ENCODE results near the gene FARP1.

The FARP1 gene

DNA sequence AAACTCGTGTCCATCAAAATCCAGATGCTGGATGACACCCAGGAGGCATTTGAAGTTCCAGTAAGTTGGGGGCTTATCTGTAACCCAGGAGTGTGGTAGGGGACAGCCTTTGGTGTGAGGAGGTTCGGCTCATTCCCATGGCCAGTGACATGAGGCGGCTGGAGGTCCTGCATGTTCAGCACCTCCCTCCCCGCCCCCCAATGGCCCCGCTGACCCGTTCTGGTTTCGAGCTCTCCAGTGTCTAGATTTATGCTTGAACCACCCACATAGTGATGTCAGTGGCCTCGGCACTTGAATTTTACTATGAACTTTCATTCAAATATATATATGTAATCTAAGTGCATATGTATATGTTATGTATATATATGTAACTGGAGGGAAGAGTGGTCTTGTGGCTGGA, 70.5 kb downstream of the FARP1 start:
- TF ChIP-seq GATA2 (IDR thresholded peaks at IDR 0.05; ENCODE audit: low read depth, low read length) = no peak

DNA sequence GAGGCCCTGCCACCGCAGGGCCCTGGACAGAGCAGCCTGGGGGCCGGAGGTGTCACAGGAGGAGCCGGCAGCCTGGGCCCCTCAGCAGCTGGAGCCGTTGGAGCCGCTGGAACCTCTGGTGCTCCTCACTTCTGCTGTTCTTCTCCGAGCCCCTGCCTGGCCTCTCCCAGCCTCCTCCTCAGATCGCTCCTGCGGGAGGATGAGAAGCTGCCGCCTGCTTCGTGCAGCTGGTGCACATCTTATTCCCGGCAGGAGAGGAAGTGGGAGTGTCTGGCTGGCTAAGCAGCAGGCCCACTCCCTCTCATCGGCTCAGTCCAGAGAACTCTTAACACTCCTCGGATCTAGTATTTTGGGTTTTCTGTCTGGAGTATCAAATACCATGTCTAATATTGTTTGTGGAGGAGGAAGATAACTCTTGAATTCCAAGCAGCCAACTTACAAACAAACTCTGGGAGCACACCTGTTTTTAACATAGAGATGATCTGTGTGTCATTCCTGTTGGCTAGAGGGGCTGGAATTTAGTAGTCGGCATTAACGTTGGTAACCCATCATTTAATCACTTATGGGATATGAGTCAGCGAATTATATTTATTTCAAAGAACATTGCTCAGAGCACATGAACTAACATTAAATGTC, 71.2 kb downstream of the FARP1 start:
- TF ChIP-seq GATA3 (IDR thresholded peaks at IDR 0.05; ENCODE audit: low read depth, low read length) (no peak), GATA2 (IDR thresholded peaks at IDR 0.05; ENCODE audit: low read depth, low read length) (no peak)

DNA sequence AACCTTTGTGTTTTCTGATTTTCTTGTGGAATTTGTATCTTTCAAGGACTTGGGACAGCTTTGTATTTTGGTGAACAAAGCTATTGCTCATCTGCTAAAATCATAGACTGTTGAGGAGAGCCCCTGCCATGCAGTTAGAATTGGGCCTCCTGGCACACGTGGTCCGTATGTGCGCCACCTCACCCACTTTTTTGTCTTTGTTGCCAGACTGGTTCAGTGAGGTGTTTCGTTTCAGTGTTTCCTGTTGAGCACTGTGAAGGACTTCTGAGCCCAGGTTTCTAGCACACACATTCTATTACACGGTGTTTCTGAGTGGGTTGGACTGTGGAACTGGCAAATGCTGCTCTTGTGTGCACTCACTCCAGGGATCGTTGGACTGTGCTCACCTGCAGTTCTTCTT, 71.8 kb downstream of the FARP1 start:
- no peak for TF ChIP-seq GATA3 (IDR thresholded peaks at IDR 0.05; ENCODE audit: low read depth, low read length)

DNA sequence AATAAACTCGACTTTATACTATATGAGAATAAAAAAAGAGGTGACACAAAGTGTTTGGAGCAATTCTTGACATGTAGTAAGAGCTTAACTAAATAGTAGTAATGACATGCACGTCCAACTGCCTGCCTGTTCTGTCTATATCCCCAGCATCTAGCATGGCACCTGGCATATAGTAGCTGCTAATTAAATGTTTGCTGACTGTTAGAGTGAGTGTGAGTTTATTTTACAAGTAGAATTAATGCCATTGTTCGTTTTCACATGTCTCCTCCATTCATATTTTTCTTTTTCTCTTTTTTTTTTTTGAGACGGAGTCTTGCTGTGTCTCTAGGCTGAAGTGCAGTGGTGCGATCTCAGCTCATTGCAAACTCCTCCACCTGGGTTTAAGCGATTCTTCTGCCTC, 72.6 kb downstream of the FARP1 start:
- TF ChIP-seq GATA3 (IDR thresholded peaks at IDR 0.05; ENCODE audit: low read depth, low read length) (no peak), GATA2 (IDR thresholded peaks at IDR 0.05; ENCODE audit: low read depth, low read length) (no peak)

DNA sequence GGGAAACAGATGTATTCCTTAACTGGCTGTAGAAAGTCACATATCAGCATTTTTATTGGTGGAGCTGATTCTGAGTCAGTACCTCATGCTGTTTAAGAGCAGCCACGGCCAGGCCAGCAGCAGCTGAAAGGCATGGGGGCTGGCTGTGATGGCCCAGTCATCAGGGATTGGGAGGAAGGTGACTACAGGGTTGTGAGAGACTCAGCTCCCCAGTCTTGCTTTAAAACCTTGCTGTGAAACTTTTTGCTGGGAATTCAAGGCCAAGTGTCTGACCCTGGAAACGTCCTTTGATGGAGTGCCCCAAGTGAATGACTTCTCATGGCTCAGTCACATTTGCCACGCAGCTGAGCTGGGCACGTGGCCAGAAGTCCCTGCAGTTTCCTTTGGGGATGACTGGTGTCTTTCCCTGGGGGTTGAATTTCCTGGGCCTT, 73.3 kb downstream of the FARP1 start:
- TF ChIP-seq GATA2 (IDR thresholded peaks at IDR 0.05; ENCODE audit: low read depth, low read length) = no peak
- TF ChIP-seq GATA3 (IDR thresholded peaks at IDR 0.05; ENCODE audit: low read depth, low read length) = no peak

DNA sequence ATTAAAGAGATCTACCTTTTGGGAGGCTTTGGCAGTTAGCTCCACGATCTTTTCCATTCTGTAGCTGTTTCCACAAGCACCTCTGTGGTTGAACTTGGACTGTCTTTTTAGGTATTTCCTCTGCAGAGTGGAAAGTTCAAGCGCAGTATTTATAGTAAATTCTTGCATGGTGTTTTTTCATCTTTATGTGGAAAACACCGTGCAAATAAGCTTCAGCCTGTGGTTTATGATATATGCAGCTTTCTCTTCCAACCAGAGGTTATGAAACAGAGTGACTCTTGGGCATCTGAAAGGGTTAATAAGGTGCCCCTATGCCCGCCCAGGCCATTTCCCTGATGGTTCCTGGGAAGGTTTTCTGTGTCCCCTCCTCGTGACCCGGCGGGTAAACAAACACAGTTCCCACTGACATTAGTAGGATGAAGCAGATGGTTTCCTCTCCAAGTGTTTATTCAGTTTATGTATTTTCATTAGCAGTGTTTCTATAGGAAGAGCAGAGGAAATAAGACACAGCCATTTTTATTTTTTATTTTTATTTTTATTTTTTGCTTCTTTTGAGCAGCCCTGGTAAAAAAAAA, 73.9 kb downstream of the FARP1 start:
- TF ChIP-seq GATA2 (IDR thresholded peaks at IDR 0.05; ENCODE audit: low read depth, low read length) = no peak
- TF ChIP-seq GATA3 (IDR thresholded peaks at IDR 0.05; ENCODE audit: low read depth, low read length) = no peak

DNA sequence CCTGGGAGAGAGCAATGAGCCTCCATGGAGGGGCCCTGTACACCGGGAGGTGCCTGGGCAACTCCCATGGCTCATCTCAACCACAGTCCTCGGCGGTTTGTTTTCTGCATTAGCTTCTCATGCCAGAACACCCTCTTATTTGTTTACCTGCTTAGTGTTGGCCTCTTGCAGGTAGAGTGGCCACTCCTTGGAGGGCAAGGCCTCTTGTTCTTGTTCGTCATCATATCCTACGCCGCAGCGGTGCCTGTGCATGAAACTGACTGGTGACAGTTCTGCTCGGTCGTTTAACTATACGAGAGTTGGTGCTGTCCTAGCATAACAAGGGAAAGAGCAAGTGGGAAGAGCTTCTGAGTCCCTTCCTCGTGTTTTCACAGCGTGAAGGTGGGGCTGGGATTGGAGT, 74.7 kb downstream of the FARP1 start:
- TF ChIP-seq GATA2 (IDR thresholded peaks at IDR 0.05; ENCODE audit: low read depth, low read length) (no peak), GATA3 (IDR thresholded peaks at IDR 0.05; ENCODE audit: low read depth, low read length) (no peak)

DNA sequence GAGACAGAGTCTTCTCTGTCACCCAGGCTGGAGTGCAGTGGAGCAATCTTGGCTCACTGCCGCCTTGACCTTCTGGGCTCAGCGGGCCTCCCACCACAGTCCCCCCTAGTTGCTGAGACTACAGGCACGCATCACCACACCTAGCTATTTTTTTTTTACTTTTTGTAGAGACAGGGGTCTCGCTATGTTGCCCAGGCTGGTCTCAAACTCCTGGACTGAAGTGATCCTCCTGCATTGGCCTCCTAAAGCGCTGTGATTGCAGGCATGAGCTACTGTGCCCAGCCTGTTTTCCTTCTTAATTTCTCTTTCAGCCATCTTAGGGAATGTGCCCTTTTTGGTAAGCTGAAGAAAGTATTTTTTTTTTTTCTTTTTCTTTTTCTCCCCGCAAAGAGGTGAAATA, 76.8 kb downstream of the FARP1 start:
- no peak for TF ChIP-seq GATA3 (IDR thresholded peaks at IDR 0.05; ENCODE audit: low read depth, low read length)
- no peak for TF ChIP-seq GATA2 (IDR thresholded peaks at IDR 0.05; ENCODE audit: low read depth, low read length)

DNA sequence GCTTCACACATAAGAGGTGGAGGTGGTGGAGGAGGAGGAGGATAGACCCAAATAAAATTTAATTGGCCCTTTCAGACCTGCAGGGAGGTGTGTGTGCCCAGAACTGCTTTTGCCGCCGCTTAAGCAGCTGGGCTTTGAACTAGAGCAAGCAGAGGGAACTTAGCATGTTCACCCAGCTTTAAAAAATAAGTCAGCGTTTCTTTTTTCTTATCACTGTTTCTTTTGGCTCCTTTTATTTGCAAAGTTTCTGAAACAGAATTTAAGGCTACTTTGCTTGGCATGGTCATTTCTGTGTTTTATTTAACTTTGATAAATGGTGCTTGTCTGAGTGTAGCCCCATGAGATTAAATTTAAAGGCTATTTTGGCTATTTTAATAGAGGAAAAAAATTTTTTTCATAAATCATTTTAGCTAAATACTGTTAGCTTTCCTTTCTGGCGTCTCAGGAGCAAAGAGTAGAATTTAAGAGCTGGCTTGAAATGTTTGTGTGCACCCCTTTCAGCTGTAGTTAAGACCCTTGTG, 77.4 kb downstream of the FARP1 start:
- TF ChIP-seq GATA2 (IDR thresholded peaks at IDR 0.05; ENCODE audit: low read depth, low read length) = no peak
- no peak for TF ChIP-seq GATA3 (IDR thresholded peaks at IDR 0.05; ENCODE audit: low read depth, low read length)

DNA sequence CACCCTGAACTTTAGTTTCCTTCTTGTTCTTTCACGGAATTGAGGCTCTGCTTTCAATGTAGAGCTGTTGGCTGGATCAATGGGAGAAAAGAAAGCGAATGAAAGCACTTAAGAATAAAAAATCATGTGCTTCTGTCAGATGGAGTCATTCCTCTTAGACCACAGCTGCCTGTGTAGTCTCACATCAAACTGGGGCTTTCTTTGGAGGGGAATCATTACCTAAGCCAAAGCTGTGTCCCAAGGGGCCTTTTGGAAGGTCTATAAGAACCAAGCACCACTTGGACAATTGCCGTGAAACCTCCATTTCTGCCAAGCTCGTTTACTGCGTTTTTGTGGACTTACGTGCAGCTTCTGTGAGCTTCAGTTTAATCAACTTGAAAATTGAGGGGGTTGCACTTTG, 78.3 kb downstream of the FARP1 start:
- TF ChIP-seq GATA3 (IDR thresholded peaks at IDR 0.05; ENCODE audit: low read depth, low read length) = no peak
- TF ChIP-seq GATA2 (IDR thresholded peaks at IDR 0.05; ENCODE audit: low read depth, low read length) = no peak

DNA sequence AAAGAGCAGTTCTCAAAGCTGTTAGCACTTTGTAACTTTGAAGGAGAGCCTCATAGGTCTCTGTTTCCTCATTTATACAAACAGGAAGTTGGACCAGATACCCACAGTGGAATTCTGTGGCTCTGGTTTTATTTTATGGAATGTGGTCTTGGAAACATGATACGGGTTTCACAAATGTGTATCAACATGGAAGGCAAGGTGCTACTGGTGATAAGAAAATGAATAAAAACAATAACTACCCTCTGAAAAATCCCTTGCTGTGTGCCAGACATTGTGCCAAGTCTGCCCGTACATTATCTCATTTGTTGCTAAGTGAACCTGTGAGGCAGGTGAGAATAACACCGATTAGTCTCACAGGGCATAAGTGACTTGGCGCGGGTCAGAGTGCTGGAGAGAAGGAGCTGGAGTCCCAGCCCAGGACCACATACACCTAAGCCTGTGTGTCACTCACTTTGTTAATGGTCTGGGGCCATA, 79.2 kb downstream of the FARP1 start:
- TF ChIP-seq GATA2 (IDR thresholded peaks at IDR 0.05; ENCODE audit: low read depth, low read length) (no peak), GATA3 (IDR thresholded peaks at IDR 0.05; ENCODE audit: low read depth, low read length) (no peak)

DNA sequence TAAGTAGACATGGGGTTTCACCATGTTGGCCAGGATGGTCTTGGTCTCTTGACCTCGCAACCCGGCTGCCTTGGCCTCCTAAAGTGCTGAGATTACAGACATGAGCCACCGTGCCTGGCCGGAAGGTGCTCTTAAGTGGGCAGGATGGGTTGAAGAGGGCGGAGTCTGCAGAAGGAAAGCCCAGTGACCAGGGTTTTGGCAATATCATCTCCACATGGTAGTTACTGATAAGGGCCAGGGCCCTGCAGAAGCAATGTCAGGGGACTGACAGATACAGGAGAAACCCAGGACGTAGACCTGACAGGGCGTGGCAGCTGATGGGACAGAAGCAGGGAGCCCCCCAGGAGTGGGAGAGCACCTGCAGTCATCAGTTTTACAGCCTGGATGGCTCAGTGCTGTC, 79.9 kb downstream of the FARP1 start:
- TF ChIP-seq GATA3 (IDR thresholded peaks at IDR 0.05; ENCODE audit: low read depth, low read length) = no peak
- no peak for TF ChIP-seq GATA2 (IDR thresholded peaks at IDR 0.05; ENCODE audit: low read depth, low read length)

DNA sequence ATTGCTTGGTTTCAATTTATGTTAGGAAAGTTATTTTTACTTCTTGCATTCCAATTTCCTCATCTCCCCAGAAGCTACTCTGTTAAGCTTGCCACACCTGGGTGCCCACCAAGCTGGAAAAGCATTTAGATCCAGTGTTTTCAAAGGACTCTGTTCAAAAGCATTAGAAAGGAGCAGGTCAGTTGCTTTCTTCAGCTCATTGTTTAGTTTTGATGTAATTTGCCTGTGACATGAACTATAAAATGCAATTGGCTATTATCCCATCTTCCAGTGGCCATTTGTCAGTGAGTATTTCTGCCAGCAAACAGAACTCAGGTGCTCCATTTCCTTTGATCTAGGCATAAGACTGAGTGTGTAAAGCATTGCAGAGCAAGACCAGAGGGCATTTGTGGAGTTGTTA, 80.8 kb downstream of the FARP1 start:
- TF ChIP-seq GATA3 (IDR thresholded peaks at IDR 0.05; ENCODE audit: low read depth, low read length) (no peak), GATA2 (IDR thresholded peaks at IDR 0.05; ENCODE audit: low read depth, low read length) (no peak)

DNA sequence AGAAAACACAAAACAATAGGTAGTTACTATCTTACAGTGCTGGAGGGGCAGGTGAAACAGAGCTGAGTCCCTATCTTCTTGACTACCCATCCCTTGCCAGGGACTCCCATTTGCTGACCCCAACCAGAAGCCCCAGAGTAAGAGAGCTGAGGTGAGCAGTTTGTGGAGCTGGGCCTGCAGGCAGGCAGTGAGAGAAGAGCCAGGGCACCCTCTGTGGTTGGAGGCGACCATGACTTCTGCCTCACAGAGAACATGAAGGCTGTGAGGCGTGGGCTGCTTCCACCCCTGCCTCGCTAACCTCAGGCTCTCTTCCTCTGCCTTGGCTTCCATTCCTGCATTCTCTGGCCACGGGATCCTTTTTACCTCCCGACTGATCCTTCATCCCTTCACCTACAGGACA, 81.7 kb downstream of the FARP1 start:
- no peak for TF ChIP-seq GATA3 (IDR thresholded peaks at IDR 0.05; ENCODE audit: low read depth, low read length)
- TF ChIP-seq GATA2 (IDR thresholded peaks at IDR 0.05; ENCODE audit: low read depth, low read length) = no peak

All from SH-SY5Y (cell line).